Thyroid gland (tissue), 4 donors: Measurements from ENCODE around the gene CBLB. TPM values are rescaled to one million over a fixed set of nuclear protein-coding genes. Genes with fewer than 3 reads are reported as not detected.
"Not testable (repeated sequence)": the region's sequence is repeated elsewhere in the genome, so short reads cannot be mapped to it uniquely, and the experiment has no call there.

Experiments used
- DNase-seq, 2 donors: peaks; one replicate each; pipeline ENCODE4 v3.0.0-alpha.2; 2019
- H3K27ac ChIP-seq, 3 donors: fragments of 200-600 bp; sonication (generic); 1 replicate in 2 of 3; 2 replicates in 1 of 3; pipeline ENCODE4 v1.5.1; 2016 to 2019; ENCODE audit warnings: mild to moderate bottlenecking in 1 of 3, moderate library complexity in 1 of 3
- H3K27me3 ChIP-seq: fragments of 200-600 bp; sonication (generic); one replicate; pipeline ENCODE4 v1.5.1; 2019
- H3K36me3 ChIP-seq, 2 donors: fragments of 200-600 bp; sonication (generic); one replicate each; pipeline ENCODE4 v1.5.1; 2016 to 2019
- H3K4me1 ChIP-seq, 2 donors: fragments of 200-600 bp; sonication (generic); one replicate each; pipeline ENCODE4 v1.5.1; 2017 to 2019
- H3K4me3 ChIP-seq, 3 donors: fragments of 200-600 bp; sonication (generic); replicated peaks in 1 of 3; 1 replicate in 2 of 3; 2 replicates in 1 of 3; pipeline ENCODE4 v1.5.1; 2016; ENCODE audit warnings: mild to moderate bottlenecking in 1 of 3
- H3K9me3 ChIP-seq: fragments of 200-600 bp; sonication (generic); one replicate; pipeline ENCODE4 v1.5.1; 2017
- POLR2A ChIP-seq, 2 donors: fragments of 450-650 bp; IDR thresholded peaks; one replicate each; pipeline ENCODE4 v1.6.1; 2017; ENCODE audit warnings: antibody characterized with exemption in 2 of 2, mild to moderate bottlenecking in 2 of 2, moderate library complexity in 1 of 2
- WGBS, 2 donors: methylation state at CpG; one replicate each; pipeline ENCODE4 v1.1.5; 2017; 5-methylcytosine and 5-hydroxymethylcytosine counted together
- intact Hi-C: fragments of 100-400 bp; cut with DNase I; formaldehyde crosslinking; loops from one replicate; pipeline ENCODE4 v1.15.1; 2023
- total RNA-seq, 4 donors: library from RNA; depleted of rRNA; stranded (reverse); fragments of >200 nt; gene quantifications; one replicate each; pipeline ENCODE4 v1.2.3, GENCODE V29; 2016
- TF ChIP-seq, protein P1 (sequence below), 6 experiments: fragments of 200-600 bp in 3 of 6; fragments of 450-650 bp in 3 of 6; sonication (generic) in 3 of 6; IDR thresholded peaks; one replicate each; pipeline ENCODE4 v1.5.1; 2016 to 2019; ENCODE audit warnings: antibody characterized with exemption in 6 of 6, mild to moderate bottlenecking in 2 of 6, inconsistent platforms in 1 of 6, moderate library complexity in 1 of 6

The CBLB gene
- total RNA-seq, 4 donors from 2014 or later: 61.8 to 119 (median 83.4) TPM

DNA sequence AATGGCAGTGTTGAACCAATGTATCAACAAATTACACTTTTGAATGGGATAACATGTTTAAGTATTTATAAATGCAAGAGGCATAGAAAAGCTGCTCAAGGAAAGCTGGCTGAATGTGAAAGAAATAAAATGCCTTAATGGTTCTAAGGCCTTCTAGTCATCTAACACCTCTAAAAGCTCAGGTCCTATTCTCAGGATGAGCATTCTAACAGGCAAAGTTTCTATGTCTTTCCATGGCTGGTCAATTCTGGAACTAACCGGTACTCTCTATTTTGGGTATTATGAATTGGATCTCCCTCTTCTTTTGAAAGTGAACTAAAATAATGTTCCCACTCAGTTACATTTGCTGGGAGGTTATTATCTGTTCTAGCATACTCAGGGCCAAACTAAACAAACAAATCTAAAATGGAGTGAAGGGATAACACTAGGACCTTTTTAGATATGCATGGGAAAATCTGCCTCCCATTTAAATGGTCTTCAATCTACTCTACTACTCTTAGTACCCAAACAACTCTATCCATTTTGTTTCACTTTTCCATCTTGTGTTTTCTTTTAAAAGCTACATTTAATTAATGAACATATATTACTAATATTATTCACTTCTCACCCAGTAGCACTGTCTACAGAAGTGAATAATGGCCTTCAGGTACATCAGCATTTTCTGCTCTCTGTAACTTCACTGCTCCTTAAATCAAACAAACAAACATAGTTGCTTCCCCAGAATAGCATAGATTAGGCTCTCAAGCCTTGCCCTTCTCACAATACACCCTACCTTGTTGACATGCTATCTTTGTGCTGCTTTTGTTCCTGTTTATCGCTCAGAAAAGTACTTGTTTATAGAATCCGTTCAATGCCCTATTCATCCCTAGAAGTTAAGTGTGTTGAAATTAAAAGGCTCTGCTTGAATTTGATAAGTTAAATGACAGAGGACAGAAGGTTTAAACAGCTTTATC is 46.4 kb downstream of the CBLB start:
- no peak for DNase-seq
- Histone ChIP-seq H3K27ac (peak overlapping the region; percentile 24 to 61 (median 44)), H3K4me3 (no peak overlapping the region), H3K36me3 (no peaks in the 10 kb centered on the region), H3K4me1 (peaks cover 15% of the 10 kb centered on the region in 2 donors), H3K9me3 (no peaks in the 10 kb centered on the region), H3K27me3 (no peaks in the 10 kb centered on the region)
- TF ChIP-seq POLR2A (IDR thresholded peaks at IDR 0.05): no peak
- TF ChIP-seq, protein P1, sequence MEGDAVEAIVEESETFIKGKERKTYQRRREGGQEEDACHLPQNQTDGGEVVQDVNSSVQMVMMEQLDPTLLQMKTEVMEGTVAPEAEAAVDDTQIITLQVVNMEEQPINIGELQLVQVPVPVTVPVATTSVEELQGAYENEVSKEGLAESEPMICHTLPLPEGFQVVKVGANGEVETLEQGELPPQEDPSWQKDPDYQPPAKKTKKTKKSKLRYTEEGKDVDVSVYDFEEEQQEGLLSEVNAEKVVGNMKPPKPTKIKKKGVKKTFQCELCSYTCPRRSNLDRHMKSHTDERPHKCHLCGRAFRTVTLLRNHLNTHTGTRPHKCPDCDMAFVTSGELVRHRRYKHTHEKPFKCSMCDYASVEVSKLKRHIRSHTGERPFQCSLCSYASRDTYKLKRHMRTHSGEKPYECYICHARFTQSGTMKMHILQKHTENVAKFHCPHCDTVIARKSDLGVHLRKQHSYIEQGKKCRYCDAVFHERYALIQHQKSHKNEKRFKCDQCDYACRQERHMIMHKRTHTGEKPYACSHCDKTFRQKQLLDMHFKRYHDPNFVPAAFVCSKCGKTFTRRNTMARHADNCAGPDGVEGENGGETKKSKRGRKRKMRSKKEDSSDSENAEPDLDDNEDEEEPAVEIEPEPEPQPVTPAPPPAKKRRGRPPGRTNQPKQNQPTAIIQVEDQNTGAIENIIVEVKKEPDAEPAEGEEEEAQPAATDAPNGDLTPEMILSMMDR (IDR thresholded peaks at IDR 0.05): no peak
- intact Hi-C loops: no loop called here
- 77 to 78% methylated on average over 3 of the region's 3 CpGs for WGBS, 2 donors

DNA sequence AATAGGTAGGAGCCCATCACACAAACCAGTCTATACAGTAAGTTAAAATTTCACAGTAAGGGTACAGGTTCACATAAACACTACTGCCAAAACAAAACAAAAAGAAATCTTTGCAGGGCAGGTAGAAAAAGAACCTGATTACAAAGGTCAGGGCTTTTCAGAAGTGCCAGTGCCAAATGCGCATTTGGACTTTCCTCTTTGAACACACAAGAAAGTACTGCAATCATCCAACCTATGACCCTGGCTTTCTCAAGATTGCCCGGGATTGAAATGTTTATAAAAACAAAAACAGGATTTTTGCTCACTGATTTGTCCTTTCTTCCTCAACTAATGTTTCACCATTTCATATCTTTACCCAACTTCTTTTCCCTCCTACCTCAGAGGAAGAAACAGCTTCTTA is 47.4 kb downstream of the CBLB start:
- no peaks in the 10 kb centered on the region for H3K27me3 ChIP-seq
- no peak for DNase-seq
- intact Hi-C loops: no loop called here
- H3K4me1 ChIP-seq: peaks cover 15 to 21% of the 10 kb centered on the region in 2 donors
- H3K36me3 ChIP-seq: no peaks in the 10 kb centered on the region
- no peak overlapping the region for H3K4me3 ChIP-seq
- H3K9me3 ChIP-seq: no peaks in the 10 kb centered on the region
- no peak for TF ChIP-seq POLR2A (IDR thresholded peaks at IDR 0.05)
- TF ChIP-seq, protein P1 (IDR thresholded peaks at IDR 0.05): no peak
- 64 to 68% methylated on average over 2 of the region's 2 CpGs for WGBS, 2 donors
- peak overlapping the region in 1 of 3 donors; percentile 61 for H3K27ac ChIP-seq

DNA sequence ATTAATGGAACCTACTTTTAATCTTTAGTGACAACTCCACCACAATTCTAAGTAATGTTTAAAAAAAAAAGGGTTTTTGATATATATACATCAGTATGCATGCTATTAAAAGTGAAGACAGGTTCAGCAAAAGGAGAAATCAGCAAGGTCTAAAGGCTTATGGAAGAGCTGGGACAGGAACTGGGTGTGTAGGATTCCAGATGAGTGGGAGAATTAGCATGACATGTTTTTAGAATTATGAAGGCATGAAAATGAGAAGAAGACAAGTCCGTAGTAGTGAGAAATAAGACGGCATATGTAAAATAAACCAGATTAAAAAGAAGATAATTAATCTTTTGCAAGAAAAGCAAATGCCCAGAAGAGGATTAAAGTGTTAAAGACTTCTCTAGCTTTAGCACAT is 52.0 kb downstream of the CBLB start:
- no peak overlapping the region for H3K27ac ChIP-seq
- TF ChIP-seq POLR2A (IDR thresholded peaks at IDR 0.05): no peak
- TF ChIP-seq, protein P1 (IDR thresholded peaks at IDR 0.05): no peak
- WGBS, 2 donors: 93 to 94% methylated on average over 2 of the region's 2 CpGs

DNA sequence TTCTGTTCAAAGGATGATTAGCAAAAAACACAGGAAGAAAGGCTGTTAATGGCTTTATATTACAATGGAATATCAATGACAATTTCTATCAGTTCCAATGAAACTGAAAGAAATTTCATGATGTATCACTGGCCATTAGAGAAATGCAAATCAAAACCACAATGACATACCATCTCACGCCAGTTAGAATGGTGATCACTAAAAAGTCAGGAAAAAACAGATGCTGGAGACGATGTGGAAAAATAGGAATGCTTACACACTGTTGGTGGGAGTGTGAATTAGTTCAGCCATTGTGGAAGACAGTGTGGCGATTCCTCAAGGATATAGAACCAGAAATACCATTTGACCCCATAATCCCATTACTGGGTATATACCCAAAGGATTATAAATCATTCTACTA is 53.5 kb downstream of the CBLB start:
- peaks cover 17 to 26% of the 10 kb centered on the region in 2 donors for H3K4me1 ChIP-seq
- H3K9me3 ChIP-seq, H3K27me3 ChIP-seq, intact Hi-C loops, DNase-seq, H3K36me3 ChIP-seq, H3K4me3 ChIP-seq, H3K27ac ChIP-seq: not testable (repeated sequence)
- WGBS, 2 donors: 96 to 98% methylated on average over 3 of the region's 3 CpGs

More for the DNA sequence above, 52.0 kb downstream of the CBLB start:
- Histone ChIP-seq H3K27me3 (no peaks in the 10 kb centered on the region), H3K36me3 (no peaks in the 10 kb centered on the region), H3K4me1 (peaks cover 20 to 23% of the 10 kb centered on the region in 2 donors), H3K9me3 (no peaks in the 10 kb centered on the region), H3K4me3 (no peak overlapping the region)
- intact Hi-C loops: no loop called here
- DNase-seq: no peak

DNA sequence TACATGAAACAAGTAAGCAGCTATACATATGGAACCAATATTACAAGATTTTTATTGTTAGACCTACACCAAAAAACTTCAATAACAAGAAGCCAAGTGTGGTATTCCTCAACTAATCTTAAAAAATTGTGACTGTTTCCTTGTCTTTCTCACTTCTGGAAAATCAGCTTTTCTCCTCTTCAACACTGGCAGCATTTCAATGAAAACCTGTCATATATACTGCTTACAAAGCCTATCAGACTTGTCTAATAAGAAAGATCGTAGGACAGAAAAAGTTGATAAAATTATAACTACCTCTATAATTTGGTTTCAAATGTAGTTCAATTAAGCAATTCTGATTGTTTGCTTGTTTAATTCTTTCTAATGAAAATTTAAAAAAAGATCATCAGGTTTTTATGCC is 55.1 kb downstream of the CBLB start:
- TF ChIP-seq POLR2A (IDR thresholded peaks at IDR 0.05): no peak
- TF ChIP-seq, protein P1 (IDR thresholded peaks at IDR 0.05): no peak
- H3K27me3 ChIP-seq: no peaks in the 10 kb centered on the region
- no peaks in the 10 kb centered on the region for H3K9me3 ChIP-seq
- H3K27ac ChIP-seq: peak overlapping the region in 1 of 3 donors; percentile 11
- no peak for DNase-seq
- no peak overlapping the region for H3K4me3 ChIP-seq
- 91 to 92% methylated on average over 1 of the region's 1 CpG for WGBS, 2 donors
- H3K4me1 ChIP-seq: peaks cover 17 to 39% of the 10 kb centered on the region in 2 donors
- no peaks in the 10 kb centered on the region for H3K36me3 ChIP-seq
- intact Hi-C loops: no loop called here
